ENCODE data around the gene LTBP1.
"Not testable (repeated sequence)": the region's sequence is repeated elsewhere in the genome, so short reads cannot be mapped to it uniquely, and the experiment has no call there.

LTBP1 gene, protein sequence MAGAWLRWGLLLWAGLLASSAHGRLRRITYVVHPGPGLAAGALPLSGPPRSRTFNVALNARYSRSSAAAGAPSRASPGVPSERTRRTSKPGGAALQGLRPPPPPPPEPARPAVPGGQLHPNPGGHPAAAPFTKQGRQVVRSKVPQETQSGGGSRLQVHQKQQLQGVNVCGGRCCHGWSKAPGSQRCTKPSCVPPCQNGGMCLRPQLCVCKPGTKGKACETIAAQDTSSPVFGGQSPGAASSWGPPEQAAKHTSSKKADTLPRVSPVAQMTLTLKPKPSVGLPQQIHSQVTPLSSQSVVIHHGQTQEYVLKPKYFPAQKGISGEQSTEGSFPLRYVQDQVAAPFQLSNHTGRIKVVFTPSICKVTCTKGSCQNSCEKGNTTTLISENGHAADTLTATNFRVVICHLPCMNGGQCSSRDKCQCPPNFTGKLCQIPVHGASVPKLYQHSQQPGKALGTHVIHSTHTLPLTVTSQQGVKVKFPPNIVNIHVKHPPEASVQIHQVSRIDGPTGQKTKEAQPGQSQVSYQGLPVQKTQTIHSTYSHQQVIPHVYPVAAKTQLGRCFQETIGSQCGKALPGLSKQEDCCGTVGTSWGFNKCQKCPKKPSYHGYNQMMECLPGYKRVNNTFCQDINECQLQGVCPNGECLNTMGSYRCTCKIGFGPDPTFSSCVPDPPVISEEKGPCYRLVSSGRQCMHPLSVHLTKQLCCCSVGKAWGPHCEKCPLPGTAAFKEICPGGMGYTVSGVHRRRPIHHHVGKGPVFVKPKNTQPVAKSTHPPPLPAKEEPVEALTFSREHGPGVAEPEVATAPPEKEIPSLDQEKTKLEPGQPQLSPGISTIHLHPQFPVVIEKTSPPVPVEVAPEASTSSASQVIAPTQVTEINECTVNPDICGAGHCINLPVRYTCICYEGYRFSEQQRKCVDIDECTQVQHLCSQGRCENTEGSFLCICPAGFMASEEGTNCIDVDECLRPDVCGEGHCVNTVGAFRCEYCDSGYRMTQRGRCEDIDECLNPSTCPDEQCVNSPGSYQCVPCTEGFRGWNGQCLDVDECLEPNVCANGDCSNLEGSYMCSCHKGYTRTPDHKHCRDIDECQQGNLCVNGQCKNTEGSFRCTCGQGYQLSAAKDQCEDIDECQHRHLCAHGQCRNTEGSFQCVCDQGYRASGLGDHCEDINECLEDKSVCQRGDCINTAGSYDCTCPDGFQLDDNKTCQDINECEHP (N-terminal part only)

DNA sequence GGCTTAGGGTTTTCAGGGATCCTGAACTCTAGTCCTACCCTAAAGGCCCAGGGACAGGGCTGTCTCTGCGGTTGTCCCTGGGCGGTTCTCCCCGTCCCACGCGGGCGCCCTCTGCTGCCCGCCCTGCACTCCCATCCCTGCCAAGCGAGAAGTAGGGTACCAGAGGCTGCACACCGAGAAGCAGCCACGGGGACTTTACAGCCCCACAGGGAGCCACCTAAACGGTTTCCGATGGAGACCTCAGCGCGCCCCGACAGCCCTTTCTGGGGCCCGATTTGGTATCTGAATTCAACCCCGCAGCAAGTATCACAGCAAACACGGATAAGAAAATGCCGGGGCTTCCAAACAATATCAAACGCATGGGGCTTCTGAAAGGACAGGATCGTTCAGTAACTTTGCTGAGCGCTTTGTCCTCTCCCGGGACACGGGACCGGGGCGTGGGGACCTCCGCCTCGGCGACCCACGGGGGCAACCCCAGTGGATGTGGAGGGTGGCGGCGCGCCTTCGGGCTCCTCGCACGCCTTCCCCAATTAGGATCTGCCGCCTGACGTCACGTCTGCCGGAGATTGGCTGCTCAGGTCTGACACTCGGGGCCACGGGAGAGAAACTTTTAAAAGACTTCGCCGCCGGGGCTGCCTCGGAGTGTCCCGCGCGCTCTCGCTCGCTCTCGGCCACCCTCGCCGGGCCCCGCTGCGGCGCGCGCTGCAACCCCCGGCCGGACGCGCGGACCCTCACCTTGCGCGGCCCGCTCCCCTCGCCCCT, at the start of gene LTBP1:
Gene LTBP1, plus strand, starts transcription at position 640 of the 762 bp plus-strand sequence. CDS start 372 bp downstream, outside the sequence.
- DNase-seq = peak; percentile 40 to 81

DNA sequence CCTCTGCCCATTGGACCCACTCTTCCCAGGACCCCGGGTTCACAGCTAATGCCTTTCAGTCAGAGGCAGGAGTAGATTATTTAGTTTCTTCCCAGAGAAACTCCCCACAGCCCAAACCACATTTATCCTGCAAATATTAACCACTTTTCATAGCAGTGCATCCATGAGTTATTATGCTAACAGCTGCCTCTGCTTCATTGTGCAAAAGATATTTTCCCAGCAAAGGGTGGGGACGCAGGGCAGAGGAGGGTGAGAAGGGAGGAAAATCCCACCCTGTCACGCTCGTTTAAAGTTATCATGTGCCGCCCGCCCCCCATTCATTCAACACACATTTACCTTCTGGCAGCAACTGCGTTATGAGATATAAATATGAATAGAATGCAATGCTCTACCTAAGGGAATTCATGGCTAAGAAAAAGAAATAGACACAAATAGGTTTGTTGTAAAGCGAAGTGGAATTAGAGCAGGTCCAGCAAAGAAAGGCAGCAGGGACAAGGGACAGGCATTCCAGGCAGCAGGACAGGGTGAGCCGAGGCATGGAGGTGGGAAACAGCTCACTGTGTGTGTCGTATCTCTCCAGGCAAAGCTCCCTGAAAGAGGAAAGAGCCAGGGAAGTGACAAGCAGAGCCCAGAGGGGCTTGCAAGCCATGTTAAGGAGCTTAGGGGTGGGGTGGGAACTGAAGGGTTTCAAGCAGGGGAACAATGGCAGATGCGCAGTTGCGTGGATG, 46.3 kb upstream of the LTBP1 start:
- no peak for DNase-seq

DNA sequence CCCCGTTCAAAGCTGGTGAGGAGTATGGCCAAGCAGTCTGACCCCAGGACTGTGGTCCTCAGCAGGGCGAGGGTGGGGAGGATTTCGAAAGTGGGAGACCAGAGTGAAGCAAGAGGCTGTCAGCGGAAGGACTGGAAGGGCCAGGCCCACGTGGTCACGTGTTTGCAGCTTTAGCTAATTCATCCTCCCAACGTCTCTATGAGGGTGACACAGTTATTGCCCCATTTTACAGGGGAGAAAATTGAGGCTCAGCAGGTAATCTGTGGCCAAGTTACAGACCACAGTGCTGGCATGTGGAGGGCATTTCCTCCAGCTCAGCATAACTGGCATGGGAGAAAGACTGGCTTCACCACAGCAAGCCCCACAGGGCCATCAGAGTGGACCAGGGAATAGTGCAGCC, 45.4 kb upstream of the LTBP1 start:
- no peak for DNase-seq

DNA sequence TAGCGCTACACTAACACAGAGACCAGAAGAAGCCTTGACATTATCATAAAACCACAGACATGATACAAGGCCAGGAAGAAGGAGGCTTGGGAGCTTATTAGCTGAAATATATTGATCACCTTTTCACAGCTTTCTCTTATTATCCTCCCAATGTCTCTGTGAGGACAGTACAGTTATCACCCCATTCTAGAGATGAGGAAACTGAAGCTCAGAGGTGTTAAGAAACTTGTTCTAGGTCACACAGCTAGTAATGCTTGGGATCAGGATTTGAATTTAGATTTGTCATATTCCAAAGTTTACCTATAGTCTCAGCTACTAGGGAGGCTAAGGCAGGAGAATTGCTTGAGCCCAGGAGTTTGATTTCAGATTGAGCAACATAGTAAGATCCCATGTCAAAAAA, 44.6 kb upstream of the LTBP1 start:
- DNase-seq = no peak

DNA sequence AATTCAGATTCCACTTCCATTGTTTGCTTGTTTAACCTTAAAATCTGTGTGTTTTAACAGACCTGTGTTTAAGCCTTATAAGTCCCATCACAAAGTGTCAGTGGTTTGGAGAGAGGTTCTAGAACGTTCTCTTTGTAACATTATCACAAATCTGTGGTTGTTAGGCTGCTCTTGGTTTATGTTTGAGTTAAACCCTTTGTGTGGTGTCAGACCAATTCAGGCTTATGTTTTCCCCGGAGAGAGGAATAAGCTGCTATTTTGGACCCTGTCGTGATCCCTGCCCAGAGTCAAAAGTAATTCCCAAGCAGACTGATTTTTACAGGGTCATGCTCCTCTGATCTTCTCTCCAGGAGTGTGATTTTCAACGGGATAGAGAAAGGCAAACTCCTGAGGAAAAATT, 43.8 kb upstream of the LTBP1 start:
- no peak for DNase-seq

DNA sequence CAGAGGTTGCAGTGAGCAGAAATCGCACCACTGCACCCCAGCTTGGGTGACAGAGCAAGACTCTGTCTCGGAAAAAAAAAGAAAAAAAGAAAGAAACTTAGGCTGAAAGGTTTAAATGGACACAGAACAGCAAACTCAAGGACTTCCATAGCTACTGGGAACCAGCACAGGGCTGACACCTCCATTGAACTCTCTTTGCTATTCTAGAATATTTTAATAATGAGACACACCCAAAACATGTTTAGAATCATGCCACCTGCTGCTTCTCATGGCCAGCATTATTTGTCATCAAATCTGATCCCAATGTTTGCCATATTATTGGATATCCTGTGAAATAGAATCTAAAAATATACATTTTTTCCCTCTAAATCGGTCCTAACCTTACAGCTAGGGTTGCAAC, 42.7 kb upstream of the LTBP1 start:
- DNase-seq = no peak

DNA sequence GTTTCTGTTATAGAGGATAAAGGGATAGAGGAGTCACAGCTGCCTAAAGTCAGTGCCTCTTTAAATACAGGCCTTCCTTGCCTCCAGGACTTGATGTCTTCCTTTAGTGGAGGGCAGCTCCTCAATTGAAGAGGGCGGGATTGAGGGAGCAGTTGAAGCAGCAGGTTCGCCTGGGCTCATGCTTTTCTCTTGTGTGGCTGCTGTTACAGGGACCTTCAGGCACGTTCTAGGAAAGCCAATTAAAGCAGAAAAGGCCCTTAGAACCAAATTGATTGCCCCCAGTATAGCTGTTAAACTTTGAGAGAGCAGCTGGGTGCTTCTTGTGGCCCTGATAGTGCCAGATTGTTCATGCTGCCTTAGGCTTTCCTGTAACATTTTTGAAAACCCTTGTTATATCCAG, 42.0 kb upstream of the LTBP1 start:
- no peak for DNase-seq

DNA sequence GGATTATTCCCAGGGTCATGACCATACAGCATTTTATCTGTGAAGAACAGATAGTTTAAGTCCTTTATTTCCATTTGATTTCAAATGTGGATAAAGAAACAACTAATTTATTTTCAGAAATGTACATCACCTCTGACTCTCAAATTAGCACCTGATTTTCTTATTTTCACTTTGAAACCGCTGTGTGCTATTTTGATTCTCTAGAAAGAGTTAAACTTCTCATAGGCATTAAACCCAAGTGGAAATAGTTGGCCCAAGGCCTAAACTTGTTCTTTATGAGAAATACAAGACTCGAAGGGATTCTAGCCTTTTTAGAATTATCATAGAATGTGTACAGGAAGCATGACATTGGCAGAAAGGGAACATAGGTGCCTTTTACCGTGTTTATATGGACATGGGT, 41.5 kb upstream of the LTBP1 start:
- DNase-seq = no peak

DNA sequence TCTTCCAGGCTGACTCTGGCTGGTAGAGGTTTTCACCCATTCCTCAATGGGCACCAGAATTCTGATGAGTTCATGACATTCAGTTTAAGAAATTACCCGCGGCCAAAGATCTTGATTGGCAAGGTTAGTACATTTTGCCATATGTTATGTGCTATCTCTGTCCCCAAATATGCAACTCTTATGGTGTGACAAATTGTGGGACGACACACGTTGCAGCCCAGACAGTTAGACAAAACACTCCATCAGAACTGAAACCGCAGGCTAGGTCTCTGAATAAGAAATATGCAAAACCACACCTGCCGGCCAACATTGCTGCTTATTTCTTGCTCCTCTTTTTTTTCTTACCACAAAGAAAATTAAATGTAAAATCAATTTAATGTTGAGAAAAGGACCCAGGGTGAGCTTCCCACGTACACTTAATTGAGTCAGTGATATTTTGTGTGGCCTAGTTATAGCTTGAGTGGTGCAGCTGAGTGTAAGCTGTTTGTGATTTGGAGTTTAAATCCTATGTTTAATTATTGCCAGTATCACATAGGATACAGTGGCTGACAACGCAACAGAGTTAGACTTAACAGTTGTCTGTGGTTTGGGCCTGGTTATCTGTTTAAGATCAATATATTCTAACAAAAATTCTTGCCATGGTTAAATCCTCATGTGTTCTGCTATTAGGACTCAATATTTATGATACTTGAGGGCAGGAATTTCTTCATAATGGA, 35.7 kb upstream of the LTBP1 start:
- DNase-seq = peak; percentile 31 to 74

DNA sequence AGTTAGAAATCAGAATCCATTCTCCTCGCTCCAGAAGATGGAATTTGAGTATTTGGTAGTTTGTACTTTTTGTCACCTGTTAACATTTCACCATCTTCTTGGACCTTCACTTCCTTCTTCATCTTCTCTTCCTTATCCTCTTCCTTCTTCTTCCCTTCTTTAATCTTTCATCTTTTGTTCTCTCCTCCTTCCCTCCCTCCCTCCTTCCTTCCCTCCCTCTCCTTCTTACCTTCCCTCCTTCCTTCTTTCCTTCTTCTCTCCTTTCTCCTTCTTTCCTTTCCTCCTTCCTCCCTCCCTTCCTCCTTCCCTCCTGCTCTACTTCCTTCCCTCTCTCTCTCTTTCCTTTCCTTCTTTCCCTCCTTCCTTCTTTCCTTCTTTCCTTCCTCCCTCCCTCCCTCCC, 31.1 kb upstream of the LTBP1 start:
- DNase-seq = no peak

DNA sequence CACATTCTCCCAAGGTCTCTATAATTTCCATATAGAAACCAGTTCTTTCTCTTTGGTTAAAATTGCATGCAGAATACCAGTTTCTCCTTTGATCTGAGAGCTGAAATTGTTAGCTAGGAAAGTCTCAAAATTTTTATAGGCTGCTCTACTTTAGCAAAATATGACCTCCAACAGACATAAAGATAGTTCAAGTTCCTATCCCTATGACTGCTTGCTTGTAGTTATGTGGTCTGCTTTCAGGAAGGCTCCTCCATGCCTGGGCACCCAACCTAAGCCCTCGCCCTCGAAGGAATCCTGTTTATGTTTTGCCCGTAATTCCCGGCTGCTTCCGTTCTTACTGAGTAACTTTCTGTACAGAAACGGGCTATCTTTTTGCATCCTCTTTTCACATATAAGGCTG, 28.0 kb upstream of the LTBP1 start:
- DNase-seq = no peak

DNA sequence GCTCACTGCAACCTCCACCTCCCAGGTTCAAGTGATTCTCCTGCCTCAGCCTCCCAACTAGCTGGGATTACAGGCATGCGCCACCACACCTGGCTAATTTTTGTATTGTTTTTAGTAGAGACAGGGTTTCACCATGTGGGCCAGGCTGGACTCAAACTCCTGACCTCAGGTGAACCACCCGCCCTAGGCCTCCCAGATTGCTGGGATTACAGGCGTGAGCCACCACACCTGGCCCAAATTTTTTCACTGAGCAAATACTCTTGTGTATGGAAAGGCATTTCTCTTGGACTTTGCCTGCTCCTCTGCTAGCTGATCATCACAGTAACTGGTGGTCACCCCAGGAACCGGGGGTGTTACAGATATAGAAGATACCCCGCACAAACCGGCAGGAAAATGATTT, 26.9 kb upstream of the LTBP1 start:
- not testable (repeated sequence) for DNase-seq

DNA sequence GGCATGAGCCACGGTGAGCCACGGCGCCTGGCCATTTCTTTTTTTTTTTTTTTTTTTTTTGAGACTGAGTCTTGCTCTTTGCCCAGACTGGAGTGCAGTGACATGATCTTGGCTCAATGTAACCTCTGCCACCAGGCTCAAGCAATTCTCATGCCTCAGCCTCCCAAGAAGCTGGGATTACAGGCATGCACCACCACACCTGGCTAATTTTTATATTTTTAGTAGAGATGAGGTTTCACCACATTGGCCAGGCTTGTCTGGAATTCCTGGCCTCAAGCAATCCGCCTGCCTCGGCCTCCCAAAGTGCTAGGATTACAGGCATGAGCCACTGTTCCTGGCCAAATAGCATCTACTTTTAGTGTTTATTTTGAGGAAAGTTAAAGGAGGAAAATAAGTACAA, 25.3 kb upstream of the LTBP1 start:
- not testable (repeated sequence) for DNase-seq

DNA sequence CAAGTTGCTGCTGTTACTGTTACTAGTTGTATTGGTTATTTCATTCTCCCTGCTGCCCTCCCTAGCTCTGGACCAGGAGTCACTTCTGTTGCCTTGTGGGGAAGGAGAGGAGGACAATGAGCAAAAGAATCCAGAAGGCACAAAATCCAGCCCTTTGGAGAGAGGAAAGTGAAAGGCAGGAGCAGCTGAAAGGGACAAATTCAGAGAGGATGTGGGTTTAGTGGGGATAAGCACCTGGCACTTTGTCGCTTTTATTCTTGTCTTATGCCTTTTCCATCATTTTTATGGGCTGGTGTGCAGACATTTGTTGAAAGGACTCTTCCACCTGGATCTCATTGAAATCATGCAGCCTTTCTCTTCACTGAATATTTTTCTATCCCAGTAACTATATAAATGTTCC, 24.3 kb upstream of the LTBP1 start:
- no peak for DNase-seq

DNA sequence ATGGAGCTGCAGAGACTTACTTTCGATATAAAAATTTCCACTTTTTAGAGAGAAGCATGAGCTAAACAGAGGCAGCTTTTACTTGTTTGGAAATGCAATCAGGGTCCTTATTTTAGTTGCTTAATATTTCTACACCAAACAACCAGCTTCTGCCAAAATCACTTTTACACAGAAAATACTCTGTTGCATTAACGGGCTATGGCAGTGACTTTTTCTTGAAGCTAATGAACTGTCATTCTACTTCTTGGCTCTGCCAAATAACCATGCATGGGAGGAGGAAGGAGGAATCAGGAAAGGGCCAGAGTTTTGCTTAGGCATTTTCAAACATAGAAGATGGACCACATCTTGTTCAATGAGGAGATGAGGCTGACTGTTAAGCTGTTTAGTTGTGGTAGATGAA, 23.6 kb upstream of the LTBP1 start:
- no peak for DNase-seq

DNA sequence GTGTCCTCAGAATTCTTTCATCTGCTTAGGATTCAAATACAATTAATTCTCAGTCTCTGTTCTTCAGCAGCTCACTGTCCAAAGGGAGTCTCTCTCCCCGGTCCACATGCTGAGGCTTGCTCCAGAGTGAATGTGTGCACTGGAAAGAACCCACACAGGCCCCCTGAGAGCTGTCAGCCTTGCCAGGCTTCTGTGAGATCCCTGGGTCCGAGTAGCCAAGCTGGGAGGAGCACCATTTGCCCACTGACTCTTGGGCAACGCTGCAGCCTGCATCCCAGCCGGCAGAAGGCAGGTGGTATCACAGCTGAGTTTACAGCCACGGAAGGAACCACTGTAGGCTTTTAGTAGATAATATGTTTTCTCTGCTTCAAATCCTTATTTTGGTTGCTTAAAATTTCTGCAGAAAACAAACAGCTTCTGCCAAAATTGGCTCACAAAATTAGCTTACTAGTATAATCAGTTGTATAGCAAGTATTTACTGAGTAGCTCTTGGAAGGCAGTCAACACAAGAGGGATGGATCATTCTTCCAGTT, 21.4 kb upstream of the LTBP1 start:
- no peak for DNase-seq

DNA sequence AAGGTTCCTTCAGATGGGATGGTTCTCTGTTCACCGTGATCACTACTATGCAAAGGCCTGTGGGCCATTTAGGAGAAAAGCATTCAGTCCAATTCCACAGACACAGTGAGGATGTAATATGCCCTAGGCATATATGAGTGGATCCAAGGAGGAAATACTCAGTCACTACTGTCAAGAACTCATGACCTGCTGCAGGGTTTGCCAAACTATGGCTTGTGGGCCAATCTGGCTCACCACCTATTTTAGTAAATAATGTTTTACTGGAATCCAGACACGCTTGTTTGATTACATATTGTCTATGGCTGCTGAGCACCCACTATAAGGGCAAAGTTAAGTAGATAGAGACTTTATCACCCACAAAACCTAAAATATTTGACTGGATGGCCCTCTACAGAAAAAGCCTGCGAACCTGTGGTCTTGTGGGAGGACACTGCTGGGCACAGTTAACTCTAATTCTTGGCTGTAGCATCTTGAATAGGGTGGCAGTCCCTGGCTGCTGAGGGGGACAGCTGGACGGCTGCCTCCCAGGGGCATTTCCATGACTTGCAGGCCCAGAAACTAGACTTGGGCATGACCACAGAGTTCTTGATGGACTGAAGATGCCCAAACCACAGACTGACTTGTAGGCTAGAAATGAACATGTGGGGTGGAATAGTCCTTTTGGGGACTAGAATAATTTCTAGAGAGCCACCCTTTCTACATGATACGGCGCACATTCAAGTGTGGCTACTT, 20.6 kb upstream of the LTBP1 start:
- no peak for DNase-seq

DNA sequence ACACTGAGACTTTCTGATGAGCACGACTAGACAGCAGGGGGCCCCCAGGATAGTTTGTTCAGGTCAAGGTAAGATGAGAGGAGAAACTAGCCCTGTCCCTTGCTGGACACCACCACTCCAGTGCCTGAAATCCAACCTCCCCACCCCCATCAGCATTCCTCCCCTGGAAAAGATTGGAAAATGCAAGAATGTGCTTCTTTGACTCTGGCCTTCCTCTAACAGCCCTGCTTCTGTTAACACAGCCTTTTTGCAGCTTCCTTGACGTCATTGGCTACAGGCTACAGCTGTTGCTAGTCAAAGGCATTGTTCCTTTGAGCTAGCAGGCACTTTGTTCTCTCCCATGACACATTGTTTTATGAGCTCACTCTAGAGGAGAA, 20.1 kb upstream of the LTBP1 start:
- DNase-seq = no peak

DNA sequence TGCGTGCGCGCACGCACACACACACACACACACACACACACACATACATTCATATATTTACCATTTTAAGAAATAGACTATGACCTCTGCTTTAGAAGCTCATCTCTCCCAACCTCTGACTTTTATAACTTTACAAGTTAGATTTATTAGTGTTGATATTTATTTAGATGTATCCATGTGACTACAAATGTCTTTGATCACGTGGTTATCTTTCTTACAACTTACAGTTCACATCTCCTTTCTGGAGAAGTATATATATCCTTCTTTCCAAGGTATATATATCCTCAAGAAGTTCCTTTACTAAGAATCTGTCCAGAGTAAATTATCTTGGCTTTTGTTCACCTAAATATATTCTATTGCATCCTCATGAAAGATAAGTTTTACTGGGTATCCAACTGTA, 16.3 kb upstream of the LTBP1 start:
- no peak for DNase-seq

DNA sequence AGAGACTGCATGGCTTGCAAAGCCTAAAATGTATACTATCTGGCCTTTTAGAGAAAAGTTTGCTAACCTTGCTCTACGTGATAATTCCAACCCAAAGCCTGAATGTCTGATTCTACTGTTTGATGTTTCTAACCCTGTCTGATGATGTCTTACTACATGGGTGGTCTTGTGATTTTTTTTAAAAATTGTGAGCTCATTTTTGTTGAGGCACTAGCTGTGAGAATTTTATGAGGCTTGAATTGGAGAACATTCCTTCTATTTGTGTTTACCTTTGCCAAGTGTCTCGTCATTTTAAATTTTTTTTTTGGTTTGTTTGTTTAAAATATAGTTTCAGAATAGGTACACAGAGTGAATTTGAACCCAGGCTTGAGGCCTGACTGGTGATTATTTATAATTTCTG, 15.2 kb upstream of the LTBP1 start:
- no peak for DNase-seq
